GM23248 (cell line): ENCODE data around the gene ENAM.

Experiments used
- EZH2 ChIP-seq: fragments of 200-600 bp; sonication (generic); IDR thresholded peaks from 2 replicates; pipeline ENCODE4 v1.6.1; 2018; ENCODE audit warnings: antibody characterized with exemption, mild to moderate bottlenecking; ENCODE audit not compliant: insufficient read depth, poor library complexity, severe bottlenecking
- EZH2phosphoT487 ChIP-seq: fragments of 200-600 bp; sonication (generic); IDR thresholded peaks from 2 replicates; pipeline ENCODE4 v1.6.1; 2018; ENCODE audit warnings: antibody characterized with exemption, moderate library complexity, mild to moderate bottlenecking, low read depth; ENCODE audit not compliant: insufficient read depth

GRCh38 chr4:70632028-70632427 is 3.5 kb downstream of the ENAM start:
- no peak for TF ChIP-seq EZH2
- TF ChIP-seq EZH2phosphoT487 = no peak
